HG02678 (cell line): Measurements from ENCODE around the gene SLAMF7.
A peak's percentile ranks its signal among the peaks of the same experiment; 100 is the strongest.
"Not testable (repeated sequence)": the region's sequence is repeated elsewhere in the genome, so short reads cannot be mapped to it uniquely, and the experiment has no call there.

ENCODE experiments used
- ATAC-seq: cut with Tn5 transposase; IDR thresholded peaks from one replicate; pipeline ENCODE4 v1.9.1; 2021; ENCODE audit warnings: mild to moderate bottlenecking, moderate library complexity; ENCODE audit not compliant: unreplicated experiment

SLAMF7 gene

GRCh38 chr1:160772331-160772730 lies 33.3 kb downstream of the SLAMF7 start:
- ATAC-seq = no peak

- no peak for ATAC-seq
Measured at GRCh38 chr1:160773093-160773492, 34.0 kb downstream of the SLAMF7 start.

GRCh38 chr1:160774886-160775719 lies 36.1 kb downstream of the SLAMF7 start:
- ATAC-seq = no peak

GRCh38 chr1:160776178-160776577 lies 37.1 kb downstream of the SLAMF7 start:
- ATAC-seq = peak; percentile 49

GRCh38 chr1:160777486-160778089 lies 38.5 kb downstream of the SLAMF7 start:
- ATAC-seq = no peak

- no peak for ATAC-seq
Measured at GRCh38 chr1:160778976-160779375, 39.9 kb downstream of the SLAMF7 start.

GRCh38 chr1:160779626-160780397 lies 40.8 kb downstream of the SLAMF7 start:
- ATAC-seq = no peak

- no peak for ATAC-seq
Measured at GRCh38 chr1:160780398-160780755, 41.3 kb downstream of the SLAMF7 start.

- ATAC-seq = no peak
Measured at GRCh38 chr1:160781186-160781766, 42.2 kb downstream of the SLAMF7 start.

- peak; percentile 85 for ATAC-seq
Measured at GRCh38 chr1:160781914-160782689, 43.1 kb downstream of the SLAMF7 start.

GRCh38 chr1:160782988-160783765 lies 44.1 kb downstream of the SLAMF7 start:
- ATAC-seq = not testable (repeated sequence)

- ATAC-seq = peak; percentile 30
Measured at GRCh38 chr1:160789051-160789701, 50.1 kb downstream of the SLAMF7 start.

- peak; percentile 82 for ATAC-seq
Measured at GRCh38 chr1:160789702-160790611, 50.9 kb downstream of the SLAMF7 start.

GRCh38 chr1:160794376-160794775 lies 55.3 kb downstream of the SLAMF7 start:
- no peak for ATAC-seq

- peak; percentile 82 for ATAC-seq
Measured at GRCh38 chr1:160795951-160796383, 56.9 kb downstream of the SLAMF7 start, which contains the start of gene LY9. LY9 (plus strand) TSS chr1:160796174; CDS start chr1:160796188, 14 bp downstream.

- peak; percentile 30 for ATAC-seq
Measured at GRCh38 chr1:160797271-160797709, 58.2 kb downstream of the SLAMF7 start.

GRCh38 chr1:160797861-160798273 lies 58.8 kb downstream of the SLAMF7 start:
- ATAC-seq = no peak

- no peak for ATAC-seq
Measured at GRCh38 chr1:160798439-160798838, 59.4 kb downstream of the SLAMF7 start.
